Adrenal gland (tissue), 5 donors: ENCODE measurements around the gene TOX2.

ENCODE experiments used
- POLR2A ChIP-seq, 2 donors: fragments of 450-650 bp; IDR thresholded peaks; one replicate each; pipeline ENCODE4 v1.6.1; 2017; ENCODE audit warnings: antibody characterized with exemption in 2 of 2, mild to moderate bottlenecking in 2 of 2, moderate library complexity in 1 of 2
- TF ChIP-seq, protein P1 (sequence below), 6 experiments: fragments of 450-650 bp in 4 of 6; fragments of 200-600 bp in 2 of 6; sonication (generic) in 1 of 6; IDR thresholded peaks; 1 replicate in 5 of 6; 2 replicates in 1 of 6; pipeline versions ENCODE4 v1.5.1 to v1.8.0; 2016 to 2021; ENCODE audit warnings: antibody characterized with exemption in 6 of 6, mild to moderate bottlenecking in 2 of 6, moderate library complexity in 1 of 6
- donor health status: DM: no; HTN: no; CAD: no.

DNA sequence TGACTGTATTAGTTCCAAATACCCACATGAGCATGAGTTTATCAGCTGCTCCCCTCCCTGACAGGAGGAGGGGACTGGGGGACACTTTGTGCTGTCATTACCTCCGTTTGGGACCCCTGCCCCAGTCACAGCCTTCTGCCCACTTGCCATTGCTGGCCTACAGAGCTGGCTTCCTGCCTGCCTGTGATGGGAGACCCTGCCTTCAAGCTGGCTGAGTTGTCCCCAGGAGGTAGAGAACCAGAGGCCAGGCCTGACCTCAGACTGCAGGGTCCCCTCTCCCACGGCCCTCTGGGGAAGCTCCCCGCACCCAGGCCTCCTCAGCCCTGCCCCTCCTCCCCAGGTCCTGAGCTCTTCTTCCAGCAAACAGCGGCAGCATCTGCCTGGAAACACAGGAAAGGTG, 166.8 kb downstream of the TOX2 start:
- TF ChIP-seq, protein P1, sequence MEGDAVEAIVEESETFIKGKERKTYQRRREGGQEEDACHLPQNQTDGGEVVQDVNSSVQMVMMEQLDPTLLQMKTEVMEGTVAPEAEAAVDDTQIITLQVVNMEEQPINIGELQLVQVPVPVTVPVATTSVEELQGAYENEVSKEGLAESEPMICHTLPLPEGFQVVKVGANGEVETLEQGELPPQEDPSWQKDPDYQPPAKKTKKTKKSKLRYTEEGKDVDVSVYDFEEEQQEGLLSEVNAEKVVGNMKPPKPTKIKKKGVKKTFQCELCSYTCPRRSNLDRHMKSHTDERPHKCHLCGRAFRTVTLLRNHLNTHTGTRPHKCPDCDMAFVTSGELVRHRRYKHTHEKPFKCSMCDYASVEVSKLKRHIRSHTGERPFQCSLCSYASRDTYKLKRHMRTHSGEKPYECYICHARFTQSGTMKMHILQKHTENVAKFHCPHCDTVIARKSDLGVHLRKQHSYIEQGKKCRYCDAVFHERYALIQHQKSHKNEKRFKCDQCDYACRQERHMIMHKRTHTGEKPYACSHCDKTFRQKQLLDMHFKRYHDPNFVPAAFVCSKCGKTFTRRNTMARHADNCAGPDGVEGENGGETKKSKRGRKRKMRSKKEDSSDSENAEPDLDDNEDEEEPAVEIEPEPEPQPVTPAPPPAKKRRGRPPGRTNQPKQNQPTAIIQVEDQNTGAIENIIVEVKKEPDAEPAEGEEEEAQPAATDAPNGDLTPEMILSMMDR (IDR thresholded peaks at IDR 0.05): no peak
- TF ChIP-seq POLR2A (IDR thresholded peaks at IDR 0.05): no peak
